KMS-11 (cell line): Measurements from ENCODE around the gene SPATC1L.

Experiments
- H2AFZ ChIP-seq: fragments of 200-600 bp; sonication (generic); 2 replicates; pipeline ENCODE4 v1.6.1; 2016; ENCODE audit warnings: antibody characterized with exemption, mixed run types, low read depth
- H3K27ac ChIP-seq: fragments of 200-600 bp; sonication (generic); 2 replicates; pipeline ENCODE4 v1.6.1; 2016; ENCODE audit warnings: mild to moderate bottlenecking, mixed run types
- H3K27me3 ChIP-seq: fragments of 200-600 bp; sonication (generic); 2 replicates; pipeline ENCODE4 v1.6.1; 2017; ENCODE audit warnings: mild to moderate bottlenecking, low read depth, mixed run types, moderate library complexity; ENCODE audit not compliant: insufficient read depth
- H3K36me3 ChIP-seq: fragments of 200-600 bp; sonication (generic); 2 replicates; pipeline ENCODE4 v1.6.1; 2017; ENCODE audit warnings: mild to moderate bottlenecking, mixed run types; ENCODE audit not compliant: insufficient read depth
- H3K4me1 ChIP-seq: fragments of 200-600 bp; sonication (generic); 2 replicates; pipeline ENCODE4 v1.6.1; 2016; ENCODE audit warnings: mild to moderate bottlenecking, low read depth, mixed run types; ENCODE audit not compliant: poor library complexity, severe bottlenecking
- H3K4me2 ChIP-seq: fragments of 200-600 bp; sonication (generic); 2 replicates; pipeline ENCODE4 v1.7.0; 2016; ENCODE audit warnings: mild to moderate bottlenecking, mixed run types
- H3K4me3 ChIP-seq: fragments of 200-600 bp; sonication (generic); IDR thresholded peaks from 2 replicates; pipeline ENCODE4 v1.6.1; 2017; ENCODE audit warnings: low read depth, low read length, mixed read lengths; ENCODE audit not compliant: insufficient read depth
- H3K79me2 ChIP-seq: fragments of 200-600 bp; sonication (generic); 2 replicates; pipeline ENCODE4 v1.6.1; 2016; ENCODE audit warnings: low read depth, mixed run types; ENCODE audit not compliant: insufficient read depth
- H3K9ac ChIP-seq: fragments of 200-600 bp; sonication (generic); 2 replicates; pipeline ENCODE4 v1.6.1; 2016; ENCODE audit warnings: mild to moderate bottlenecking, mixed run types
- H4K20me1 ChIP-seq: fragments of 200-600 bp; sonication (generic); 2 replicates; pipeline ENCODE4 v1.6.1; 2016; ENCODE audit warnings: mild to moderate bottlenecking, mixed run types; ENCODE audit not compliant: insufficient read depth
- TF ChIP-seq, protein P1 (sequence below): fragments of 200-600 bp; sonication (generic); conservative IDR thresholded peaks from 2 replicates; pipeline ENCODE4 v1.6.1; 2017; ENCODE audit warnings: low read depth, mild to moderate bottlenecking, antibody characterized with exemption, low read length, moderate library complexity, mixed read lengths

The SPATC1L gene

DNA sequence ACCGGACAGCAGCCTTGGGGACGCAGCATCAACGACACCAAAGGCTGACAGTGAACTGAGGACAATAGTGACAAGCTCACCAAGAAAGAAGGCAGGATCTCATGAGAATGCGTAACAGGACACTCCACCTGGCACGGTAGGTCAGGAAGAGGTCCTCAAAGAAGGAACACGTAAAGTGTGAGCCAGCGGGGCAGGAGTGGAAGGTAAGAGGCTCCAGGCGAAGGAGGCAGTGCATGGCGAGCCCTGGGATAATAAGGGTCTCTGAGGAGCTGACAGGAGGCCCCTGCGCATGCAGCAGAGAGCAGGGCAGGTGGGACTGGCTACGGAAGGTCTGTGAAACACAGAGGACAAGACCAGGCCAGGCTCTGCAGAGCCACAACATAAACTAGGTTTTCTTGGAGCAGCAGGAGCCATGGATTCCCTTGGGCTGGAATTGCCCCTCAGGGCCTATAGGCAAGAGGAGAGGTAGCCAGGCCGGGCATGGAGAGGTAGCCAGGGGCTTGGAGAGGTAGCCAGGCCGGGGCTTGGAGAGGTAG lies 36.1 kb upstream of the SPATC1L start:
- Histone ChIP-seq H3K27ac (no peak overlapping the region), H3K4me2 (no peak overlapping the region), H3K27me3 (no peaks in the 10 kb centered on the region), H3K4me1 (peaks cover 7% of the 10 kb centered on the region), H4K20me1 (no peaks in the 10 kb centered on the region), H3K36me3 (peaks cover 4% of the 10 kb centered on the region; the same call in 1 of the 2 replicates), H3K79me2 (peaks cover 34% of the 10 kb centered on the region), H3K4me3 (no peak overlapping the region), H3K9ac (no peak overlapping the region), H2AFZ (no peak overlapping the region)
- TF ChIP-seq, protein P1, sequence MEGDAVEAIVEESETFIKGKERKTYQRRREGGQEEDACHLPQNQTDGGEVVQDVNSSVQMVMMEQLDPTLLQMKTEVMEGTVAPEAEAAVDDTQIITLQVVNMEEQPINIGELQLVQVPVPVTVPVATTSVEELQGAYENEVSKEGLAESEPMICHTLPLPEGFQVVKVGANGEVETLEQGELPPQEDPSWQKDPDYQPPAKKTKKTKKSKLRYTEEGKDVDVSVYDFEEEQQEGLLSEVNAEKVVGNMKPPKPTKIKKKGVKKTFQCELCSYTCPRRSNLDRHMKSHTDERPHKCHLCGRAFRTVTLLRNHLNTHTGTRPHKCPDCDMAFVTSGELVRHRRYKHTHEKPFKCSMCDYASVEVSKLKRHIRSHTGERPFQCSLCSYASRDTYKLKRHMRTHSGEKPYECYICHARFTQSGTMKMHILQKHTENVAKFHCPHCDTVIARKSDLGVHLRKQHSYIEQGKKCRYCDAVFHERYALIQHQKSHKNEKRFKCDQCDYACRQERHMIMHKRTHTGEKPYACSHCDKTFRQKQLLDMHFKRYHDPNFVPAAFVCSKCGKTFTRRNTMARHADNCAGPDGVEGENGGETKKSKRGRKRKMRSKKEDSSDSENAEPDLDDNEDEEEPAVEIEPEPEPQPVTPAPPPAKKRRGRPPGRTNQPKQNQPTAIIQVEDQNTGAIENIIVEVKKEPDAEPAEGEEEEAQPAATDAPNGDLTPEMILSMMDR, result no peak

DNA sequence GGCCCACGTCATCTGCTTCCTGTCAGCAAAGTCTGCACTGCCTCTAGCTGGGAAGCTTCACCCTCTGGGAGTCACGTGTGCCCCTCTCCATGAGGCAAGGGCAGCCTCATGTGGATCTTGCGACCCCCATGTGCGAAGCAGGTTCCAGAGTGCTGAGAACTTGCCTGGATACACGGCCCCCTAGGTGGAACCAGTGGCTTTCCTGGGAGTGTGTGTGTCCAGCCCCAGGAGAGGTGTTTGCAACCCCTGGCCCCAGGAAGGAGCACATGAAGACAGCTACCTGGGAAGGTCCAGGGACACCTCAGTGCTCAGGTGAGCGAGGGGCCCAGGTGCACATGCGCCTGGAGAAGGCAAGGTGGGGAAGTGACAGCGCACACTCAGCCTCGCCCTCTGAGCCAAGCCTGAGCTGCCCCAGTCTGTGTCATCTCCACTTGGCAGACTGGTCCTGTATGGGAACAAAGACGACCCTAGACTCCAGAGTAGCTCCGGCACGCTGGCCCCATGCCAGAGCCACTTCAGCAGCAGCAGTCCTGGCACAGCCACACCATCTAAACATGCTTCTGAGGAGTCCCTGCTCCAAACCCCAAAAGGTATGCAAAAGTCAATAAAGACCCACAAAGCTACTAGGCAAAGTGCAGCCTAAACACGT lies 35.5 kb upstream of the SPATC1L start:
- H2AFZ ChIP-seq, result no peak overlapping the region
- peaks cover 28% of the 10 kb centered on the region for H3K79me2 ChIP-seq
- no peaks in the 10 kb centered on the region for H3K27me3 ChIP-seq
- no peak overlapping the region for H3K27ac ChIP-seq
- no peak overlapping the region for H3K9ac ChIP-seq
- peaks cover under 1% of the 10 kb centered on the region for H3K4me1 ChIP-seq
- H3K36me3 ChIP-seq, result peaks cover 4% of the 10 kb centered on the region; the same call in 1 of the 2 replicates
- H3K4me3 ChIP-seq, result no peak overlapping the region
- H3K4me2 ChIP-seq, result no peak overlapping the region
- no peaks in the 10 kb centered on the region for H4K20me1 ChIP-seq
- TF ChIP-seq, protein P1, result no peak

DNA sequence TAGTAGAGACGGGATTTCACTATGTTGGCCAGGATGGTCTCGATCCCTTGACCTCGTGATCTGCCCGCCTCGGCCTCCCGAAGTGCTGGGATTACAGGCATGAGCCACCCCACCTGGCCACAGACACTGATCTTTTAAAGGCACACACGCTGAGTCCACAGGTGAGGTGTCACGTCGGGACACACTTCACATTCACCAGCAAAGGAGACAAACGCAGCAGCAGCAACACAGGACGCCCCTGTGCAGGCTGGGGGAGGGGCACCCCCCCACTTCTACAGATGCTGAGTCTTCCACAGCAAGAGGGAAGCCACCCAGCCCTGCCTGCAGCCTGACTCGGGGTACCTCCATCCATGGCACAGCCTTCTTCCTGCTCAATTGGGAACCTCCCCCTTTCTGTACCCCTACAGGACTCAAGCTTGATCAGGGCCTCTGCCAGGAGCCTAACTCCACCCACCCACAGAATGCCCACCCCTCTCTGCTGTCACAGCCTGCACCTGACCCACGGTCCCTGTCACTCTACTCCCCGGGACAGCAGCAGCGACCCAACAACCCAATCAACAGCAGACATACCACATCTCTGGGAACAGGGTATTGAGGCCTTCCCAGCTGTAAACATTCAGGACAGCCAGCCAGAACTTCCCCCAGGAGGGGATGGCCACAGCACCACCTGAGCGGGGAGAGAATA lies 34.8 kb upstream of the SPATC1L start:
- Histone ChIP-seq H3K4me3 (no peak overlapping the region), H3K4me2 (no peak overlapping the region), H3K36me3 (peaks cover 4% of the 10 kb centered on the region; the same call in 1 of the 2 replicates), H3K9ac (no peak overlapping the region), H2AFZ (no peak overlapping the region), H3K79me2 (peaks cover 21% of the 10 kb centered on the region), H3K27ac (no peak overlapping the region), H3K4me1 (no peaks in the 10 kb centered on the region), H4K20me1 (no peaks in the 10 kb centered on the region), H3K27me3 (no peaks in the 10 kb centered on the region)
- TF ChIP-seq, protein P1, result no peak

DNA sequence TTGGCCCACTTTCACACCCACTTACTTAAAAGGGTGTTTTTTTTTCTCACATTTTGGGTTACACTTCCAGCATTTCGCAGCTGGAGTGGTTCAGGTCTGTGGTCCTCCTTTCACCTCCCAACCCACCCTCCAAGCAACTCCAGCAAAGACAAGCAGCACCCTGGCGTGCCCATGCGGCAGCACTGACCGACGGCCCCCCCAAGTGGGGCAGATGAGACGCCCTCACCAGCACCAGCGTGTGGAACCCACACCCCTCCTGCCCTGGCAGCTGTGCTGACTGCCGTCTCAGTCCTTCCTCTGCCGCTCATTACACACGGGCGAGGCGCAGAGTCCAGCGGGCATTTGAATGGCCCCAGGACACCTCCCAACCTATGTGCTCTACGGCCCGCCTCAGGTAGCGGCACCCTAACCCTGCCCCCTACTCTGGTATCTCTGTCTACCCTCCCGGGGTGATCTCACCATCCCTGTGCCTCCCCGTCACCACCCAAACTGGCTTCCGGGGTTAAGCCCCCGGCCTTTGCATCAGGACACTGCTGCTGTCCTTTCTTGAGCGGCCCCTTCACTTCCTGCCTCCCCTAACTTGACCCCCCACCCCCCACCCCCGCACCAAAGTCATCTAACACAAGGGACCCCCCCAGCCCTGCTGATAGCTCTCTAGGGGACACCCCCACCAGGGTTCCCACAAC lies 33.4 kb upstream of the SPATC1L start:
- TF ChIP-seq, protein P1, result no peak
- H3K27me3 ChIP-seq, result no peaks in the 10 kb centered on the region
- H3K27ac ChIP-seq, result no peak overlapping the region
- no peaks in the 10 kb centered on the region for H3K4me1 ChIP-seq
- no peaks in the 10 kb centered on the region for H4K20me1 ChIP-seq
- no peak overlapping the region for H2AFZ ChIP-seq
- H3K36me3 ChIP-seq, result peaks cover 3% of the 10 kb centered on the region; the same call in 1 of the 2 replicates
- no peak overlapping the region for H3K4me3 ChIP-seq
- H3K79me2 ChIP-seq, result peaks cover 8% of the 10 kb centered on the region; the same call in 1 of the 2 replicates
- no peak overlapping the region for H3K9ac ChIP-seq
- no peak overlapping the region for H3K4me2 ChIP-seq
